HG03196 (cell line): ENCODE results near the gene CARD16.

Source experiments
- ATAC-seq: cut with Tn5 transposase; IDR thresholded peaks from one replicate; pipeline ENCODE4 v1.9.1; 2021; ENCODE audit not compliant: unreplicated experiment

The CARD16 gene

DNA sequence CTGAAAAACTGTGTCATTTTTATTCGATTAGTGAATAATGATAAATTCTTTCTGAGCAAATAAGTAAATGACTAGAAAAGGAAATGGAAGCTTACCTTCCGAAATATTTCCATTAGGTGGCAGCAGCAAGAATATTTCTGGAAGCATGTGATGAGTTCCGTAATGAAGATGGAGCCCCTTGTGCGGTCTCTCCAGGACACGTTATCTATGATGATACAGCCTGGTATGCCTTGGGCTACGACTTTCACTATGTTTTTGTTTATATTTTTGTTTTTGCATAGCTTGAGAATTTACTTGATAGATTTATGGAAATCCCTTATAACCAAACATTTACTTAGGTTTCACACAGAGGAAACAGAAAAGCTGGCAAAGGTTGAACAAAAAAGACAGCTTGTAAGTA, 47.8 kb downstream of the CARD16 start:
- no peak for ATAC-seq

- ATAC-seq = no peak
Measured at GRCh38 chr11:104995001-104995408, 50.1 kb downstream of the CARD16 start.

GRCh38 chr11:104992781-104993180, 52.4 kb downstream of the CARD16 start:
- ATAC-seq = no peak

- ATAC-seq = no peak
Measured at GRCh38 chr11:104991994-104992393, 53.1 kb downstream of the CARD16 start.
